ENCODE measurements around the gene SPAG4.

SPAG4 gene

GRCh38 chr20:35599776-35600120, 15.9 kb upstream of the SPAG4 start:
- DNase-seq (ENCODE audit: low spot score), result no peak

- no peak for DNase-seq (ENCODE audit: low spot score)
Observed at GRCh38 chr20:35600176-35600992, 15.2 kb upstream of the SPAG4 start.

- peak; percentile 84 for DNase-seq (ENCODE audit: low spot score)
Observed at GRCh38 chr20:35600993-35601973, 14.3 kb upstream of the SPAG4 start.

GRCh38 chr20:35601990-35602389, 13.6 kb upstream of the SPAG4 start:
- DNase-seq (ENCODE audit: low spot score), result no peak

GRCh38 chr20:35602851-35603495, 12.7 kb upstream of the SPAG4 start:
- DNase-seq (ENCODE audit: low spot score), result no peak

GRCh38 chr20:35603695-35604448, 11.8 kb upstream of the SPAG4 start:
- no peak for DNase-seq (ENCODE audit: low spot score)

GRCh38 chr20:35604449-35604747, 11.2 kb upstream of the SPAG4 start:
- DNase-seq (ENCODE audit: low spot score), result no peak

GRCh38 chr20:35606127-35606526, 9.5 kb upstream of the SPAG4 start:
- no peak for DNase-seq (ENCODE audit: low spot score)

- no peak for DNase-seq (ENCODE audit: low spot score)
Observed at GRCh38 chr20:35607003-35607735, 8.5 kb upstream of the SPAG4 start.

GRCh38 chr20:35610833-35611427, 4.7 kb upstream of the SPAG4 start:
- DNase-seq (ENCODE audit: low spot score), result no peak

GRCh38 chr20:35611482-35611881, 4.1 kb upstream of the SPAG4 start:
- DNase-seq (ENCODE audit: low spot score), result no peak

GRCh38 chr20:35616465-35617396, 1.1 kb downstream of the SPAG4 start:
- DNase-seq (ENCODE audit: low spot score), result peak; percentile 88

- DNase-seq (ENCODE audit: low spot score), result peak; percentile 50
Observed at GRCh38 chr20:35617397-35618262, 2.0 kb downstream of the SPAG4 start.

- no peak for DNase-seq (ENCODE audit: low spot score)
Observed at GRCh38 chr20:35618263-35619131, 2.9 kb downstream of the SPAG4 start.

- peak; percentile 84 for DNase-seq (ENCODE audit: low spot score)
Observed at GRCh38 chr20:35619196-35620095, 3.8 kb downstream of the SPAG4 start.

- DNase-seq (ENCODE audit: low spot score), result no peak
Observed at GRCh38 chr20:35620818-35621559, 5.4 kb downstream of the SPAG4 start.

Data from AG08396 (cell line).